ENCODE data around the gene TBX5.
"Not testable (repeated sequence)": the region's sequence is repeated elsewhere in the genome, so short reads cannot be mapped to it uniquely, and the experiment has no call there.

TBX5 gene

GRCh38 chr12:114384739-114385138, 21.2 kb downstream of the TBX5 start:
- peak; percentile 86 for DNase-seq (ENCODE audit: low read depth)

DNA sequence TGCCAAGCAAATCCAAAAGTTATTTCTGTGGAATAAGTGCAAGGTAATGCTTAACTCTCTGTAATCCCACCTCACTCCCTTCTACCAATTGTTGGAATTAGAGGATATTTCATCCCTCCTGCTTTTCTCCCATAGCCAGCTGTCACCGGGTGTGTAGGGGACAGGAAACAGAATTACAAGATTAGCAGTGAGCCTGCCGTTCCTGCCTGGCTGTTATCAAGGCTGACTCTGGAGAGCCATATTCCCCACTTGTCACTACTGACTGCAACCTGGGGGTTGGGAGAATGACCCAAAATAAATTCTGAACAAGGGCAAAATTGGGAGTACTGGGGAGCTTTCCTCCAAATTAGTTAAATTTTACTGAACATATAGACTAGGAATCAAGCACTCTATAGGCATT, 24.8 kb downstream of the TBX5 start:
- no peak for DNase-seq (ENCODE audit: low read depth)

- no peak for DNase-seq (ENCODE audit: low read depth)
These were observed 34.2 kb downstream of the TBX5 start for GRCh38 chr12:114371733-114372132.

- no peak for DNase-seq (ENCODE audit: low read depth)
These were observed 34.7 kb downstream of the TBX5 start for GRCh38 chr12:114371250-114371649.

DNA sequence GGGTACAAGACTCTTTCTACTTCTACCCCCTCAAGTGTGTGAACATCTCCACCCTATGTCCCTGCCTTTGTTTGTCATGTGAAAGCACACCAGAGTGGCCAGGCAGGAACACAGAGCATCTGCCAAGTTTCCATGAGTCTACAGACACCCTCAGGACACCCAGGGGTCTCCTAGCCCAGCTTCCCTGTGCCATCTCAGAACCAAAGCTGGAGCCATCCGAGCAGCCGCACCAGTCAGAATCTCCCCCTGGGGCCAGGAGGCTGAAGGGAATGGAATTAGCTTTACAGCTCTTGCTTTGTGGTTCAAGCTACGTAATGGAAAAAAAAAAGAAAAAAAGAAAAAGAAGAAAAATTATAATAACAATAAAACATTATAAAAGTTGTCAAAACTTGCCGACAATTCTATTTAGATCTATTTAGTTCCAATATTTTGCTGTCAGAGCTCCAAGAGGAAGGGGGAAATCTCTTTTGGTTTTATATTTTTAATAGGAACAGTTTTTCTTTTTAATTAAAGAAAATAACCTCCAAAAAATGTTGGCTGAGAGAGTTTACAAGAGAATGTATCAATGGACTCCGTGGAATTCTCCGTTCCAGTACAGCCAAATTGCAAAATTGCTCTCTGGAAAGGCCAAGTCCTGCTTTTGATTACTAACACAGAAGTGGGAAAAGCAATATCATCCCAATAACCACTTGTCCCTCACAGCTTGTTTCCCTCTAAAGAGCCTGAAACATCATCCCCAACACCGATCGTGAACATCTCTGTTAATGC, 37.1 kb downstream of the TBX5 start:
- no peak for DNase-seq (ENCODE audit: low read depth)

DNA sequence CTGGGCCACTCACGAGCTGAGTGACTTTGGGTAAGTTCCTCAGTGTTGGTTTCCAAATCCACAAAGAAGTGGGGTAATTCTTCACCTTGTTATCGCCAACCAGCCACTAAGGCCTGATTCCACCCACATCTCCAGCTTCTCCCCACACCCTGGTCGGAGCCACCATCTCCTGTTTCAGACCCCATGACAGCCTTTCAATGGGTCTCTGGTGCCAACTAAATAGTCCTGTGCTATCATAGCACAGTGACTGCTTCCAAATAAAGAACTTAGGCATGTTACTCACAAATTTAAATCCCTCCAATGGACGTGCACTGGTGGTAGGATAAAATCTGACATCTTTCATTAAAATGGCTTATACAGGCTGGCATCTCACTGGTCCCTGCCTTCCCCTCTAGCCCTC, 44.0 kb downstream of the TBX5 start:
- no peak for DNase-seq (ENCODE audit: low read depth)

DNA sequence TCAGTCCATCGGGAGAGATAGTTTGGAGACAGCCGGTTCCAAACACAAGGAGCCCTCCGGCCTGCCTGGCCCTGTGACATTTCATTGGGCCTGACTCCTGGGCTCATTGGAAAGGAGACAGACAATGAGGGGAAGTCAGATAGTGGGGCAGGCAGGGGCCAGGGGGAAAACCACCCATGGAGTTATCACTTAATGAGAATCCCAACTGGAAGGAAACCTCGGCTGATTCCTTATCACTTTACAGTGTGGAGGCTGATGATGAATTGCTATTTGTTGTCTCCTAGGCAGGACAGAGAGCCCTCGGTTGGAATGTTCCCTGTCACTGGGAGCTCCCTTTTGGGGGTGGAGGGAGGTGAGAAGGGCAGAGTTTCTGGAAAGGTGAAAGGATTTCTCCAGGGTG, 44.4 kb downstream of the TBX5 start:
- DNase-seq (ENCODE audit: low read depth) = no peak

GRCh38 chr12:114360485-114360884, 45.5 kb downstream of the TBX5 start:
- DNase-seq (ENCODE audit: low read depth) = no peak

DNA sequence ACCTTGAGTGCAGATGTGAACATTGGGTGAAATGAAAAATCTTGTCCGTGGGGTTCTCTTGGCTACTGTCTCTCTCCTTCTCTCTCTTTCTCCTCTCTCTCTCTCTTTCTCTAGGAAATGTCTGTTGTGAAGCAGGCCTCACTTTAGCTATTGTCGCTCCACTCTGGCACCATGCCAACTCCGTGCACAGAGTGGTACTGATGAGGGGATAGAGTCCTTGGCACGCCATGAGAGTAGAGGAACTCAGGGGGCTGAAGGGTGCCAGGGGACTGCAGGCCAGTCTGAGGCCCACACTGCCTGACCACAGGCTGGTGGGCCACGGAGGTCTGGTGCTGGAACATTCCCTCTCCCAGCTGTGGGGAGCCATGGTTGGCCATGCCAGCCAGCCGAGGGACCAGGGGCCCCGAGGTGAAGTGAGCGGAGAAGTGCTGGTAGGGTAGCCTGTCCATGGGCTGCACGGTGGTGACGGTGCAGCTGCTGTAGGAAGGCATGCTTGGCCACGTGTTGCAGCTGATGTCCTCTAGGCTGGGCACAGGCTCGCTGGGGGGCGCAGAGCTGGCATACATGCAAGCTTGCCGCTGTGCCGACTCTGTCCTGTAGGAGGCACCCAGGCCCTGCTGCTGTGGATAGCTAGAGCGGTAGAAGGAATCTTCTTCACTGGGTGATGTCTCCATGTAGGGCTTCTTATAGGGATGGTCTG, 50.4 kb downstream of the TBX5 start:
- no peak for DNase-seq (ENCODE audit: low read depth)

DNA sequence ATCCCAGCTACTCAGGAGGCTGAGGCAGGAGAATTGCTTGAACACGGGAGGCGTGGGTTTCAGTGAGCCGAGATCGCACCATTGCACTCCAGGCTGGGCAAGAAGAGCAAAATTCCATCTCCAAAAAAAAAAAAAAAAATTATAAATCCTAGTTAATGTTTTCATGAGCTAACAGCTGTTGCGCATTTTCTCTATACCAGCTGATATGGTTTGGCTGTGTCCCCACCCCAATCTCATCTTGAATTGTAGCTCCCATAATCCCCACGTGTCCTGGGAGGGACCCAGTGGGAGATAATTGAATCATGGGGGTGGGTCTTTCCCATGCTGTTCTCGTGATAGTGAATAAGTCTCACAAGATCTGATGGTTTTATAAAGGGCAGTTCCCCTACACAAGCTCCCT, 56.7 kb downstream of the TBX5 start:
- not testable (repeated sequence) for DNase-seq (ENCODE audit: low read depth)

GRCh38 chr12:114347861-114348260, 58.1 kb downstream of the TBX5 start:
- DNase-seq (ENCODE audit: low read depth) = no peak

- DNase-seq (ENCODE audit: low read depth) = no peak
These were observed 61.1 kb downstream of the TBX5 start for GRCh38 chr12:114344831-114345230.

DNA sequence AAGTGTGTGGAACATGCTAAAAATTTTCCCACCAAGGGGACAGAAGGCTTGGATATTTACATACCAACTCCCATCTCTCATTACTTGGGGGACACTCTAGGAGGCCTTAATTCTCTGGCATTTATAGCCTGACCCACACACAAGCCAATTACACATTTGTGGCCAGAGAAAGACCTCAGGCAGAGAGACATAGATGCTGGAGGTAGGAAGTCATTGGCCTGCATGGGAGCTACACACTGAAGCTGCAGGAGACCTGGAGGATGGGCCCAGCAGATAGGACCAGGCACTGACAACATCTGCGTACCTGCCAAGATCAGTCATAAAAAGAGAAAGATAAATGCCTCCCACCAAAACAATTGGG, 61.7 kb downstream of the TBX5 start:
- DNase-seq (ENCODE audit: low read depth) = no peak

GRCh38 chr12:114343585-114344302, 62.2 kb downstream of the TBX5 start:
- DNase-seq (ENCODE audit: low read depth) = no peak

- DNase-seq (ENCODE audit: low read depth) = no peak
These were observed 63.3 kb downstream of the TBX5 start for GRCh38 chr12:114342656-114343055.

- DNase-seq (ENCODE audit: low read depth) = no peak
These were observed 64.3 kb downstream of the TBX5 start for GRCh38 chr12:114341635-114342034.

DNA sequence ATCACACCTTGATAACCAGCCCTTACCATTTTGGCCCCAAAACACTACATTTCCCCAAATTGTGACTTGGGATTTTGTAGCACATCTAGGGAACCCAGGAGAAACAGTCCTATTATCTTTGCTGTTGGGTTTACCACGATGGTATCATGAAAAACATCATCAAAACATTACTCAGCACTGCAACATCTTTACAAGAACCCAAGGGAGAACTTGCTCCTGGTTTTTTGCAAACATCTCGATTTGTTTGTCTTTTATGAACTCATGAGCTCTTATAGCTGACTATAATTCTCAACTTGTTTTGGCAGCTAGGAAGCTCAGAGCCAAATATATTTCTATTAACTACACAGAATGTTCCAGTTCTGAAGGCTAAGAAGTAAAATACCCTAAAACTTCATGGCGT, 65.7 kb downstream of the TBX5 start:
- no peak for DNase-seq (ENCODE audit: low read depth)

- DNase-seq (ENCODE audit: low read depth) = peak; percentile 65
These were observed 66.3 kb downstream of the TBX5 start for GRCh38 chr12:114339626-114340025.

GRCh38 chr12:114335607-114336006, 70.3 kb downstream of the TBX5 start:
- DNase-seq (ENCODE audit: low read depth) = no peak

DNA sequence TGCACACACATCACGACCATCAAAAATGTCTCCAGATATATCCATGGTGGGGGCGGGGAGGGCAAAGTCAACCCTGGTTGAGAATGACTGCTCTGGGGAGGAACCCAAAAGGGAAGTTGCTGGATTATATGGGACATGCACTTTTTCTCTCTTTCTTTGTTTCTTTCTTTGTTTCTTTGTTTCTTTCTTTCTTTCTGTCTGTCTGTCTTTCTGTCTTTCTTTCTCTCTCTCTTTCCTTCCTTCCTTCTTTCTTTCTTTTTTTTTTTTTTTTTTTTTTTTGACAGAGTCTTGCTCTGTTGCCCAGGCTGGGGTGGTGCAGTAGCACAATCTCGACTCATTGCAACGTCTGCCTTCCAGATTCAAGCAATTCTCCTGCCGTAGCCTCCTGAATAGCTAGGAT, 71.5 kb downstream of the TBX5 start:
- no peak for DNase-seq (ENCODE audit: low read depth)

DNA sequence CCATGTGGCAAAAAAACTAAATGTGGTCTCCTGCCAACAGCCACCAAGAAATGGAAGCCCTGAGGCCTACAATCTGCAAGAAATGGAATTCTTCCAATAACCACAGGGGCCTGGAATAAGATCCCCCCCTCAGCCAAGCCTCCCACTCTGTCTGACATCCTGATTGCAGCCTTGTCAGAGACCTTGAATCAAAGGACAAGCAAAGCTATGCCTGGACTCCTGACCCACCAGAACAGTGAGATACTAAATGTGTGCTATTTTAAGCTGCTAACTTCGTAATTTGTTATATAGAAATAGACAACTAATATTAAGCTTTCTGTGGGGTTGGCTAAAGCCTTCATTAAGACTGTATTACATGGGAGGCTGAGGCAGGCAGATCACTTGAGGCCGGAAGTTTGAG, 77.7 kb downstream of the TBX5 start:
- DNase-seq (ENCODE audit: low read depth) = no peak

DNA sequence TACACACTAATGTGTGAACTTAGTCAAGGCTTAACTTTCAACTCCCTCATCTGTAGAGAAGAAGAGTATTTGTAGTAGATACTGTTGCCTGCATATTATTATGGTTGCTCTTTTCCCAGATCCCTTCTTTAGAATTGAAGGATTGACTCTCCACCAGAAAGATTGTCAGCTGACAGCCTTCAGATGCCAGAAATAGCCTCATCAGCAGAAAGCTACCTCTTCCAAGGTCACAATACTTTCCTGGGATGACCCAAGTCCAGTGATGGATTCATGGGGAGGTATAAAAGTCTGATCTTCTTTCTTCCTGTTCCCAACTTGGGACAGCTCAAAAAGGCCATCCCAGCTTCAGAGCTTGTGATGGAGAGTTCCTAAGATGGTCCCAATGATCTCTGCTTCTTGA, 78.2 kb downstream of the TBX5 start:
- no peak for DNase-seq (ENCODE audit: low read depth)

GRCh38 chr12:114321524-114321923, 84.4 kb downstream of the TBX5 start:
- DNase-seq (ENCODE audit: low read depth) = no peak
